GM18951 (cell line): ENCODE data around the gene SPRY4.

Experiments used
- POLR2A ChIP-seq: IDR thresholded peaks from 4 replicates; pipeline ENCODE4 v1.6.1; 2011; ENCODE audit warnings: mild to moderate bottlenecking; ENCODE audit not compliant: insufficient read length, insufficient read depth; ENCODE audit errors: extremely low read depth
- in situ Hi-C: fragments of 300-500 bp; cut with MboI; formaldehyde crosslinking; loops from one replicate; pipeline ENCODE4 v1.12.0; 2022; ENCODE audit warnings: low sequenced_read_pairs, mixed read lengths, inconsistent platforms; ENCODE audit not compliant: unreplicated experiment

Gene SPRY4

GRCh38 chr5:142325725-142326479, 1.1 kb upstream of the SPRY4 start:
- in situ Hi-C loops, result no loop called here
- peak; percentile 45 for TF ChIP-seq POLR2A

DNA sequence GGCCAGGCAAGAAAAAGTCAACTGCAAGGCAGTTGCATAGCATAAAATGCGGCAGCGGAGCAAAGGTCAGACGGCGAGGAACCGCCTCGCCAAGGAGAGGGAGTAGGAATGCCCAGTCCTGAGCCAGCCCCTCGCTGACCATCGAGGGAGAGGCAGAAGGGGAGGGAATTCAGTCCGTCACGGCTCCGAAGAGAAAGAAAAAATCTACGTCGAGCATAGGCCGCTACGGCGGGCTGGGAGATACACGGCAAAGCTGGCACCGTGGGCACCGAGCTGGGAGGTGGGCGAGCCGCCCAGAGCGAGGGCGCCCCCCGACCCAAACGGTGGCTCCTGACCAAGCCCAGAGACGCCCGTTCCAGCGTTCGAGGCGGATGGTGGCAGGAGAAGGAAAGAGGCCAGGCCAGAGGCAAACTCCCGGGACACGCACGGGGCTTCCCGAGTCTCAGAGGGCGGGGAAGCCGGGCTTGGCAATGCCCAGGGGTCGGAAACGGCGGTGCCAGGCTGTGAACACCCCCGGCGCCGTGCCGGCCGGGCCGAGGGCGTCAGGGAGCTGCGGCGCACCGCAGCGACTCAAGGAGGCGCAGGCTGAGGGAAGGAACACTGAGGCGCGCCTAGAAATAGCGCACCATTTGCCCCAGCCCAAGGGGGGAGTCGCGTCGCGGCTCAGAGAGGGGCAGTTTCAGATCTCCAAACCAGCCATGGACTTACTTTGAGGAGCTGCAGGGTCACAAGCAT, 518 bp downstream of the SPRY4 start:
- in situ Hi-C loops, result no loop called here
- no peak for TF ChIP-seq POLR2A

GRCh38 chr5:142323480-142324135, 1.2 kb downstream of the SPRY4 start:
- in situ Hi-C loops, result no loop called here
- no peak for TF ChIP-seq POLR2A

DNA sequence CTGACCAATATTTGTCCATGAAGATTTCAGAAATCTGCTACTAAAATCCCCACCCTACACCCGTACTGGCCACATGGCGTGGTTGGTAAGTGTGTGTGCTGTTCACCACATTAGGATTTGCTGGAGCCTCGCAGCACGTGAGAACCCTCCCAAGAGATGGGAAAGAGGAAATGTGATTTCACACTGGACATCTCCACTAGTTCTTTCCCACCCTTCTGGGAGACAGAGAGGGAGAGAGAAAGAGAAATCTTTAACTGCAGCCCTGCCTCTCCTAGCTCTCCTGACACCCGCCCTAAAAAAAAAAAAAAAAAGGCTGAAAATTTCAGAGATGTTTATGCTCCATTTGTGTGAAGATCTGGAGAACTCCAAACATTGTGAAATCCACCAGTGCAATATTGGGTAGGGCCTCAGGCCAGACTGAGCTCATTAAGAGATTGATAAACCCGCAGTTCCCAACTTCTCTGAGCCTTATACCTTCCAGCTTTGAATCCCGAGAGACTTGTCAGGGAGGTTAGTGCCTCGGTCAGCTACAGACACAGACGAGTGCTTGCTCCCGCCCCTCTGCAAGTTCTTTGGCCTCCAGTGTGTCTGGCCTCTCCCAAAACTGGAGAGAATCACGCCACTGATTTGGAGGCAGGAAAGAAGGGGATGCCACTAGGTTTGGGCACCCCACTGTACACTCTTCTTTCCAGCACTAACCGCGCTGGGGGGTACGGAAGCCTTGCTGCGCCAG, 1.9 kb downstream of the SPRY4 start:
- no peak for TF ChIP-seq POLR2A
- in situ Hi-C loops, result no loop called here

DNA sequence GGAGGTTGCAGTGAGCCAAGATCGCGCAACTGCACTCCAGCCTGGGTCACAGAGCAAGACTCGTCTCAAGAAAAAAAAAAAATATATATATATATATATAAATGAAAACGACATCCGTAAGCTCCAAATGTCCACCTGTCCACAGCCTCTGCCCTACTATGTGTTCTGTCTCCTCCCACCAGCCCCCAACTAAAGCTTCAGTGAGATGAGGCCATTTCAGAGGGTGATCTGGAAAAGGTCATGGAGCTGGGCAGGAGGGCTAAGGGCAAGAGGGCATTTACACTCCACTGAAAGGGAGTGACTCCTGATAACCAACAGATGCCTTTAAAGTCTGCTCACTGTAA, 2.4 kb downstream of the SPRY4 start:
- no peak for TF ChIP-seq POLR2A
- in situ Hi-C loops, result no loop called here

- in situ Hi-C loops, result no loop called here
- TF ChIP-seq POLR2A, result peak; percentile 14
Measured at GRCh38 chr5:142320851-142321560, 3.8 kb downstream of the SPRY4 start.

- no peak for TF ChIP-seq POLR2A
- in situ Hi-C loops, result no loop called here
Measured at GRCh38 chr5:142320430-142320738, 4.4 kb downstream of the SPRY4 start.

- no peak for TF ChIP-seq POLR2A
- in situ Hi-C loops, result no loop called here
Measured at GRCh38 chr5:142319560-142320429, 5.0 kb downstream of the SPRY4 start.

DNA sequence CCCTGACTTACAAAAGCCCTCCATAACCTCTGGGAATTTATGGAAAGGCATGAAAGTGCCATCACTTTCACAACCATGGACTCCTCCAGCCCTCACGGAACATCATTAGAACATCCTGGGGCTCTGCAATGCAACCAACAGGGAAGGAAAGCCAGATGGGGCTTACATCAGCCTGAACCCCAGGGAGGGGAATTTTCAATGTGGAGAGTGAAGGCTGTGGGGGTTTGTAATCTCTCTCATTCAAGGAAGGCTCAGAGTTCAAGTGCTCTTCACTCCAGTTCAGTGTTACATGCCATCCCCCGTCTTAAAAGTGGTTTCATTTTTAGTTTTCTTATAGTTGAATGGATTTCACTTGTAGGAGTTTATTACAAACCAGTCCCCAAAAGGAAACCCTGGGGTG, 5.7 kb downstream of the SPRY4 start:
- in situ Hi-C loops, result no loop called here
- TF ChIP-seq POLR2A, result no peak

- in situ Hi-C loops, result no loop called here
- TF ChIP-seq POLR2A, result no peak
Measured at GRCh38 chr5:142317753-142318152, 7.1 kb downstream of the SPRY4 start.

GRCh38 chr5:142317173-142317572, 7.6 kb downstream of the SPRY4 start:
- TF ChIP-seq POLR2A, result no peak
- in situ Hi-C loops, result no loop called here

- in situ Hi-C loops, result no loop called here
- TF ChIP-seq POLR2A, result no peak
Measured at GRCh38 chr5:142316681-142317080, 8.1 kb downstream of the SPRY4 start.
